NCI-H774 (cell line): ENCODE measurements around the gene ZSWIM9.
"Not testable (repeated sequence)": the region's sequence is repeated elsewhere in the genome, so short reads cannot be mapped to it uniquely, and the experiment has no call there.

Source experiments
- DNase-seq: peaks from one replicate; lab custom pipeline; 2025; lab: John Stamatoyannopoulos, UW

Gene ZSWIM9

DNA sequence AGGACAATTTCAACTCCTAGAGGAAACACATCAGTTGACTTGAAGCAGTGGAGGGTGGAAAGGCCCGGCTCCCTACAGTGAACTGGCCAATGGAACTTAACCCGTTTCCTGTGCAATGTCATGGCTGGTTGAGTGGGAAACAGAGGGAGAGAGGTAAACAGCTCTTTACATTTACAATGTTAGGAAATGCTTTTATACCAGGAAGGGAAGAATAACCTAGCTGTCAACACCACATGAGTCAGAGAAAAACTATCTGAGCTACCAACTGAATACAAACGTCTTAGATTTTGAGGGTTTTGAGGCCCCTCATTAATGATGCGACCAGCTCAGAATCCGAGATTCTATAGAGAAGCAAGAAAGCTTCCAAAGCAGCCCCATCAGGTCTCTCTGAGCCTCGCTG lies 48.5 kb downstream of the ZSWIM9 start:
- DNase-seq: no peak

DNA sequence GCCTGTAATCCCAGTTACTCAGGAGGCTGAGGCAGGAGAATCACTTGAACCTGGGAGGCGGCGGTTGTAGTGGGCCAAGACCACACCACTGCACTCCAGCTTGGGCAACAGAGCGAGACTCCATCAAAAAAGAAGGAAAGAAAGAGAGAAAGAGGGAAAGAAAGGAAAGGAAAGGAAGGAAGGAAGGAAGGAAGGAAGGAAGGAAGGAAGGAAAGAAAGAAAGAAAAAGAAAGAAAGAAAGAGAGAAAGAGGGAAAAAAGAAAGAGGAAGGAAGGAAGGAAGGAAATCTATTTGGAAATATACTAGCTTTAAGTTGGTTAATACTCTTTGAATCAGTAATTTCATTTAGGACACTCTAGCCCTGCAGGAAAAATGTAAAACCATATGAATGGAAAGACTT lies 50.3 kb downstream of the ZSWIM9 start:
- not testable (repeated sequence) for DNase-seq

DNA sequence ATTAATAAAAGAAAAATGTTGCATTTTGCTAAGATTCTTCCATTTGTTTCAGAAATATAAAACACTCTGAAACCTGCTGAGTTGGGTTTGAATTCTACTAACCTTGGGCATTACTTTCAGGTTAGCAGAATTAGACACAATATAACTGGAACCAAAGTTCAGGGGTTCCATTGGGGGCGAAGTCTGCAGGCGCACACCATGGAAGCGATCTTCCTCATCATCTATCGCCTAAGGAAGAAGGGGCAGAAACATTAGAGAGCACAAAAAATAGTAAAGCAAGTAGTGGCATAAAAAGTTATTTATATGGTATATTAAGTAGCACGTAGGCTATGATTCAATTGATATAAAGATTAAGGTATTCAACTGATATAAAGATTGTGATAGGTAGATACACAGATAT lies 51.1 kb downstream of the ZSWIM9 start:
- DNase-seq: no peak

DNA sequence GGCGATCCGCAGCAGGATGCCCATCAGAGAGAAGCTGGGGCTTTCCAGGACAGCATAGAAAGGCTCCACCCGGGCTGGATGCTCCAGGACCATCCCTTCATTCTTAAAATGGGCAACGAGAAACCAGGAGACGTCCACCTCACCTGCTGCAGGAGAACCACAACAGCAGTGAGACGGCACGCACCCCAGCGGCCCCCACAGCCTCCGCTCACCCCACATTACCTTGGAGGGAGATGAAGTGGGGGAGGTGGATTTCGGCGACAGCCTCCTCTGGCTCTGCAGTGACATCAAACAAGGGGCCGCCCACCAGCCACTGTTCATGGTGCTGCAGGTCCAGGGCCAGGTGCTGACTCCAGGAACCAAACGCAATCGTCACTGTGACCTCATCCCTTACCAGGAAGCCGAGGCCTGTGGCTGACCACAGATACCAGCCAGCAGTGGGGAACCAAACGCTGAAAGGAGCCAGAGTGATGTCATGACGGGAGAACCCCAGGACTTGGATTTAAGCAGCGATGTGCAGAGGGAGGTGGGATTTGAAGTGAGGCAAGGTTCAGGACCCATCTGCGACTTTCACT lies 60.2 kb downstream of the ZSWIM9 start:
- no peak for DNase-seq

DNA sequence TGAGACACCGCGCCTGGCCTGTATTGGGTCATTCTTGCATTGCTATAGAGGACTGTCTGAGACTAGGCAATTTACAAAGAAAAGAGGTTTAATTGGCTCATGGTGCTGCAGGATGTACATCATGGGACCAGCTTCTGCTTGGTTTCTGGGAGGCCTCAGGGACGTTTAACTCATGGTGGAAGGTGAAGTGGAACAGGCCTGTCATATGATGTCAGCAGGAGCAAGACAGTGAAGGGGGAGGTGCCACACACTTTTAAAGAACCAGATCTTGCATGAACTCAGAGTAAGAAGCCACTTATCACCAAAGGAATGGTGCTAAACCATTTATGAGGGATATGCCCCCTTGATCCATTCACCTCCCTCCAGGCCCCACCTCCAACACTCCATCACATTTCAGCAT lies 66.6 kb downstream of the ZSWIM9 start:
- DNase-seq: no peak

DNA sequence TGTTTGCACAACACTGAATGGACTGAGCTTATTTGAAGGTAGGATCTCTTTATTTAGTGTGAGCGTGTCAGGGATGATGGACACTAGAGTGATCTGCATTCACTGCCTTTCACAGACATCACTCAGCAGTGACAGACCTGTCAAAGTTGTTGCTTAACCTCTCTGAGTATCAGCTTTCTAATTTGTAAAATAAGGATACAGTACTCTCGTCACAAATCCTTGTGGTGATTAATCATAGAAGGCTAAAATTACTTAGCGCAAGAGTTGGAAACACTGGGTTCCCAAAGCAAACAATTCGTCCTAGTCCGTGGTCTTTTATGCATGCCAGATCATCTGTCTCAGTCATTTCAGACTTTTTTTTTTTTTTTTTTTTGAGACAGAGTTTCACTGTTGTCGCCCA lies 68.6 kb downstream of the ZSWIM9 start:
- DNase-seq: no peak

- no peak for DNase-seq
Measured at GRCh38 chr19:48239582-48240141, 69.2 kb downstream of the ZSWIM9 start.

DNA sequence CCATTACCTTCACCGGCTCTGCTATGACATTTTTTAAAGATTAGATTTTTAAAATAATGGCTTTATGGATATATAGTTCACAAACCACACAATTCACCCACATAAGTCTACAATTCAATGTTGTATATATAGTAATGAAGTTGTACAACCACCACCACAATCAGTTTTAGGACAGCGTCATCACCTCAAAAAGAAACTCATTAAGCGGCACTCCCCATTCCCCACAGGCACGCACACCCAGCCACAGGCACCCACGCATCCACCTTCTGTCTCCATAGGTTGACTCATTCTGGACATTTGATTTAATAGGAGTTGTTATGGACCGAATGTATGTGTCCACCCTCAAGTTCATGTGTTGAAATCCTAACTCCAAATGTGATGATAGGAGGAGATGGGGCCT lies 71.3 kb downstream of the ZSWIM9 start:
- not testable (repeated sequence) for DNase-seq

DNA sequence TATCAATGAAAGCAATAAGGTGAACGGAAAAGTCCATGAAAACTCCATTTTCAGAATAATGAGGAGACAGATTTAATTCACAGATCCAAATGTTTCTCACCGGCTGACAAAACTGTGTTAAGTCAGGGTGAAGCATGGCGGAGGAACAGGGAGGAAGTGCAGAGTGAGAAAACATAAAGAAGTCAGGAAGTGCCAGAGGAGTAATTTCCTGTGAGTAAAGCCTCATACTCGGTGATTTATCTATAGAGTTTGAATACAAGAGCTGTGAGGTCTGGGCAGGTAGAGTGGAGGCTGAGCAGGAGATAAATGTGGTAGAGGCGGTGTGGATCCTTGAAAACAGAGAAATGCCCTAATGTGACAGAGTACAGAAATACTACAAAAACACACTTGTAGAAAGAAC lies 73.8 kb downstream of the ZSWIM9 start:
- no peak for DNase-seq

DNA sequence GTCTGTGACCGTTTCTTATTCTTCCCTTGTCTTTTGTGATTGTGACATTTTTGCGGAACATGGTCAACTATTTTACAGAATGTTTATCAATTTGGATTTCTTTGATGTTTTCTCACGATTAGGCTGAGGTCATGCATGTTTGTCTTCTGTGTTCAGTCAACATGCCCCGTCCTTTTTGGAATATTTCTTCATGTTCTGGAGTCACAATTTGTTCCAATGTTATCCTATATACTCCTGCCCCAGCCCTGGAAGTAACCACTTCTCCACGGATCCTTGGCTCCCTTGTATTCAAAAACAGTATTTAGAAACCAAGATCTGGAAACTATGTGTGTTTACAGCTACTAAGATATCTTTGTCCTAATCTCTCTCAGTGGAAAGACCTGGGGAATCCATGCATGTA lies 75.6 kb downstream of the ZSWIM9 start:
- no peak for DNase-seq

DNA sequence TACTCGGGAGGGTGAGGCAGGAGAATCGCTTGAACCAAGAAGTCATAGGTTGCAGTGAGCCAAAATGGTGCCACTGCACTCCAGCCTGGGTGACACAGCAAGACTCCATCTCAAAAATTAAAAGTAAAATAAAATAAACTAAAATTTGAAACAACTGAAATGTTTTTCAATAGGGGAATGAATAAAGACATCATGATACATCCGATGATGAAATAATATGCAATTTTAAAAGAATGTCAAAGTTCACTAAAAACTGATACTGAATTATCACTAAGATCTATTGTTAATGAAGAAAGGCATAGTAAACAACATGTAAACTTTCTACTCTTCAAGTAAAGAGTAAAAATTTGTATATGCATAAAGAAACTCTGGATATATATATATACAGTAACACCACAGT lies 76.7 kb downstream of the ZSWIM9 start:
- no peak for DNase-seq
